ENCODE results near the gene INVS. TPM values are rescaled to one million over a fixed set of nuclear protein-coding genes. Genes with fewer than 3 reads are reported as not detected.

Gene INVS
- total RNA-seq, 1 donor from 2014 or later: 18.7 TPM

DNA sequence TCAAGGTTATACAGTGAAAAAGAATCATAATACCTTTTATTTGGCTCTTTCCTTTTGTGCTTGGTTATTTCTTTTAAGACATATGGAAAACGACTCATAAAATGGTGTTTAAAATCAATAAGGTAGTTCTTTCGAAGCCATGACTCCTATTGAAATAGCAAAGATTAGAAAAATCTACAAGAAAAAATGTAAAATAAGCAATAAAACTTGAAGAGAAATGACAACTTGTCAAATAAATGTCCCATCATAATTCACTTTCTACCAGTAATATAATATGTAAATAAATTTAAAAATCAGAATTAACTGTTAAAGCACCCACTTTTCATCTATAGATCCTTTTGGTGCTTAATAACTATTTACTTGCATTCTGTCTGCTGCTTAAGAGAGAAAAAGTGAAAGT, 241.2 kb downstream of the INVS start:
- Histone ChIP-seq H3K36me3 (ENCODE audit: control insufficient read depth, insufficient read depth, low read length) (no peaks in the 10 kb centered on the region), H3K27me3 (ENCODE audit: control insufficient read depth, insufficient read depth, low read length) (no peaks in the 10 kb centered on the region), H3K4me3 (ENCODE audit: low read depth, low read length) (no peak overlapping the region)
- DNase-seq (ENCODE audit: low read depth): no peak
- TF ChIP-seq CTCF (IDR thresholded peaks at IDR 0.05; ENCODE audit: insufficient read depth, low read length, poor library complexity, severe bottlenecking): no peak

- no peaks in the 10 kb centered on the region for H3K27me3 ChIP-seq (ENCODE audit: control insufficient read depth, insufficient read depth, low read length)
- DNase-seq (ENCODE audit: low read depth): no peak
- no peak for TF ChIP-seq CTCF (IDR thresholded peaks at IDR 0.05; ENCODE audit: insufficient read depth, low read length, poor library complexity, severe bottlenecking)
- no peak overlapping the region for H3K4me3 ChIP-seq (ENCODE audit: low read depth, low read length)
- no peaks in the 10 kb centered on the region for H3K36me3 ChIP-seq (ENCODE audit: control insufficient read depth, insufficient read depth, low read length)
Observed at GRCh38 chr9:100341889-100342288, 242.8 kb downstream of the INVS start.

DNA sequence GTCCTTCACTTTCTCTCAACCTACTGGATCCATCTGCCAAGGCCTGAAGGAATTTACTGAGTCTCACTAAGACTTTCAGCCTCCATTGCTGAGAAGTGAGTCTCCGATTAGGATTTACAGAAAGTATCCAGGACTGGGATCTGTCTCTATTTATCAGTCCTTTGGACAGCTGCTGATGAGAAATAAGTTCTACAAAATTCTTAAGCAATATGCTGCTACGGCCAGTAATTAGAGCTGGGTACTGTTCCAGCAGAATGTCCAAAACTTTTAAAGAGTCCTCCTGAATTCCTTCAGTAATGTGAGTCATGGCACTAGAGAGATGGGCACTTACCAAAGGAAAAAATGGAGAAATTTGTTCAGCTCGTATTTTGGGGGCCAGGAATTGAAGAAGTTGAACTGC, 247.8 kb downstream of the INVS start:
- H3K36me3 ChIP-seq (ENCODE audit: control insufficient read depth, insufficient read depth, low read length): no peaks in the 10 kb centered on the region
- TF ChIP-seq CTCF (IDR thresholded peaks at IDR 0.05; ENCODE audit: insufficient read depth, low read length, poor library complexity, severe bottlenecking): no peak

DNA sequence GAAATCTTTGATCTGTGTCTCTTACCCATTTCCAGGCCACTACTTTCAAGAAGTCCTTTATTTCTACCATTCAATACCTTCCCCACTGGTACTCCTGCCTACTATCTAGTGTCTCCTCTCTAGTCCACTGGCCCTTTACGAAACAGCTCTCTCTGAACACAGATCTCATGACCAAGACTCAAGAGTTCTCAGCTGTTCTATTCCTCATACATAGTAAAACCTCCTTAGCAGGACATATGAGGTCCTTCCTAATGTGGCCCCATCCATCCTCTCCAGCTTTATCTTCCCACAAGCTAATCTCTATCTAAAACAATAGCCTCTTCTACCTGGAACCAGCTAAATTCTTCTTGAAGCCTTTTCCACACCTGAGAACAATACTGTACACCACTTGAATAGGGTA, 251.1 kb downstream of the INVS start:
- Histone ChIP-seq H3K27me3 (ENCODE audit: control insufficient read depth, insufficient read depth, low read length) (no peaks in the 10 kb centered on the region), H3K4me3 (ENCODE audit: low read depth, low read length) (no peak overlapping the region), H3K36me3 (ENCODE audit: control insufficient read depth, insufficient read depth, low read length) (no peaks in the 10 kb centered on the region)
- TF ChIP-seq CTCF (IDR thresholded peaks at IDR 0.05; ENCODE audit: insufficient read depth, low read length, poor library complexity, severe bottlenecking): no peak
- no peak for DNase-seq (ENCODE audit: low read depth)

More for the DNA sequence above, 247.8 kb downstream of the INVS start:
- DNase-seq (ENCODE audit: low read depth): no peak
- Histone ChIP-seq H3K27me3 (ENCODE audit: control insufficient read depth, insufficient read depth, low read length) (no peaks in the 10 kb centered on the region), H3K4me3 (ENCODE audit: low read depth, low read length) (no peak overlapping the region)

Other genes starting within 250 kb of the INVS start
- gene STX17, start 192.6 kb upstream of the INVS start, total RNA-seq: 18.6 and 22.7 TPM in 2 replicates
- gene ERP44, start 243 bp upstream of the INVS start, total RNA-seq: 20.1 and 22.3 TPM in 2 replicates